ENCODE measurements around the gene RASAL2. TPM values are rescaled to one million over a fixed set of nuclear protein-coding genes. Genes with fewer than 3 reads are reported as not detected.

Gene RASAL2
- 10 to 100 TPM; 16.9 to 27.8 TPM for total RNA-seq
- long read RNA-seq, partial matches to known transcripts = 6 of 10 reads
- long read RNA-seq, other reads (novel, unspliced or antisense) = 4 of 10 reads

DNA sequence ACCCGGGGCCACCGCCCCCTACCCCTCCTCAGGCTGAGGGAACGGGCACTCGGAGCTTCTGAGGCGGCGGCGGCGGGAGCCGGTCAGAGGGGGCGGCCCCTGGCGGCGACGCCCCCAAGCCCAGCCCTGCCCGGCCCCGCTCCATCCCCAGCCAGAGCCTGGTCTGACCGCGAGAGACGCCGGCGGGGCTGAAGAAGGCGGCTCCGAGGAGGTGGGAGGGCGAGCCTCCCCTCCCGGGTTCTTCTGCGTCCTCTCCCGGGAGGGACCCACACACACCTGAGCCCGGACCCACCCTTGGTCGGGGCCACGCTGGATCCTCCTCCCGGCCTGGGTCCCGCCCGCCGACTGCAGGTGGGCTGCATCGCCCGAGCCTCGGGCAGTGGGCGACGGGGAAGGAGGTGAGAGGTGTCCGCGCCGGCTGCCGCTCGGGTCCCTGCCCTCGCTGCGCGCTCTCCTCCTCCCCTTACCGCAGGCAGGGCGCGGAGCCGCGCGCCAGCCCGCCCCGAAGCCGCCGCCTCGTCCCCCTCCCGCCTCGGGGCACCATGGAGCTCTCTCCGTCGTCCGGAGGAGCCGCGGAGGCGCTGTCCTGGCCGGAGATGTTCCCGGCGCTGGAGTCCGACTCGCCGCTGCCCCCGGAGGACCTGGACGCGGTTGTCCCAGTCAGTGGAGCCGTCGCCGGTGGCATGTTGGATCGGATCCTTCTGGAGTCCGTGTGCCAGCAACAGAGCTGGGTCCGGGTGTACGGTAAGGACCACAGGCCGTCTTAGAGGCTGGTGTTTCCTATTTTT, at the start of gene RASAL2:
TSS of gene RASAL2 (plus strand) at position 154 of the 788 bp plus-strand sequence. CDS start at position 543, 389 bp downstream.
- intact Hi-C loops (cut with DNase I) = loop anchor here in 1 of 2 donors (2.0 to 10.0 kb wide), 3 partner anchors 37 to 171 kb away; no protein-coding TSS in a partner anchor
- ATAC-seq (peak; percentile 80 to 87), DNase-seq (peak; percentile 80)

DNA sequence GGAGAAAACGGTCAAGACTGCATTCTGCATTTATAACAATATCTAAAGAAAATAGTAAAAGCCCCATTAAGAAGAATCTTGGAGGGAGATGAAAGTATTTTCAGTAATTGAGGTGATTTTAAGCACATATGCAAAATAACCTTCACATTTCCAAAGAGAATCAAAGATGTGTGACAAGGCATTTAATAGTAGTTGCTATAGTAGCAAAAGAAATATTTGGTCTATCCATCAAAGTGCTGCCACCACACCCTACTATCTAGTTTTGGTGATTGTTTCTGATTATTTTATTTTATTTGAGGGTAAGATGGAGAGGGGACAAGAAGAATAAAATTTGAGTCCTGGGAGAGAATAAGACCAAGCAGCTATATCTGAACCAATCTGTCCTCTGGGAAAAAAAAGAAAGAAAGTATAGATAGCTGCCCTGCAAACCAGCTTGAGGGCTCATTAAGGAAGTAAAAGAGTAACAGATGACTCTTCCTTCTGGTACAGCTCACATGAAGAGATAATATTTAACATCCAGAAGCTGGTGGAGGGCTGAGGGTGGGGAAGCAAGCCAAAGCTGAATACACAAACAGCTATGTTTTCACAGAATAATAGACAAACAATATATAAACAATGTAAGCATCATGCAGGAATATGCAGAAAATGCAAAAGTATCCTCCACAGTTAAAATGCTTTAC, 47.2 kb upstream of the RASAL2 start:
- intact Hi-C loops (cut with DNase I) = no loop called here
- ATAC-seq (no peak), DNase-seq (no peak)

DNA sequence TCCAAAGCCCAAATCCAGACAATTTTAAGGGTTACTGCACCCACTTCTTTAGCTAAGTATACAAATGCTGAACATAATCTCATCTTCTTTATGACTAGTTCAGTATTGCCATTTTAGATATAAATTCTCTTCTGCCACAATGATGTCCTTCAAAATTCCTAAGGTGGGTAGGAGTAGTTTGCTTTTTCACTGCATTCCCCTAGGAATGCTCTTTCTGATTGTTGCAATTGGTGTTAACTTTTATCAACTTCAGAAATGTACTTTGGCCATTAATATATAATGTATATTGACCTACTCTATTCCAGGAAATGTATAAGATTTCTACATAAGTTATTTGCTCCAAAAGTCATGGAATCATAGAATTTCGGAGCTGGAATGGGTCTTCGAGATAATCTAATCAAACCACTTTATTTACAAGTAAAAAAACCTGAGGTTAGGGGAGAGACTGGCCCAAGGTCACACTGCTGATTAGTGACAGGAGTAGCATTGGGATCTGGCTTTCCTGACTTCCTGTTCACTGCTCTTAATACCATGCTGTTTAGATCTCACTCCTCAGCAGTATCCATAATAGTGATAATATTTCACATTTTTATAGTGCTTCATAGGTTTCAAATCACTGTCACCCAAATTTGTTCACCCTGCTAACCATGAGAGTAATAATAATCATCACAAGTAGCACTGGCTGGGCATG, 46.4 kb upstream of the RASAL2 start:
- intact Hi-C loops (cut with DNase I) = no loop called here
- ATAC-seq = no peak
- DNase-seq = no peak

DNA sequence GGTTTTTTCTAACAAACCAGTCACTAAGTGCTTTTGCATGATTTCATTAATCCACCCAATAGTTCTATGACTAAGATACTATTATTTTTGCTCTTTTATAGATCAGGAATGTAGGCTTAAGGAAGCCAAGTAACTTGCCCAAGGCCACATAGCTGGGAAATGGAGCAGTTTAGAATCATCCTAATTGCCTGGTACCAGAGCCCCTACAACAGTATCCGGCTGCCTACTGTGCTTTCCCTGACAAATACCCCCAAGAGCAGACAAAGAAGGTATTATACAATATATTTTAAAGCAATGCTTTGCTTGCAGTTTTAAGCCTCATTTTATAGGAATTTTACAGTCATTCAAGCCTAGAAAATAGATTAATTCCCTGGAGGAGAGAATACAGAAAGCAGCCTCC, 45.5 kb upstream of the RASAL2 start:
- intact Hi-C loops (cut with DNase I) = no loop called here
- ATAC-seq (no peak), DNase-seq (no peak)

DNA sequence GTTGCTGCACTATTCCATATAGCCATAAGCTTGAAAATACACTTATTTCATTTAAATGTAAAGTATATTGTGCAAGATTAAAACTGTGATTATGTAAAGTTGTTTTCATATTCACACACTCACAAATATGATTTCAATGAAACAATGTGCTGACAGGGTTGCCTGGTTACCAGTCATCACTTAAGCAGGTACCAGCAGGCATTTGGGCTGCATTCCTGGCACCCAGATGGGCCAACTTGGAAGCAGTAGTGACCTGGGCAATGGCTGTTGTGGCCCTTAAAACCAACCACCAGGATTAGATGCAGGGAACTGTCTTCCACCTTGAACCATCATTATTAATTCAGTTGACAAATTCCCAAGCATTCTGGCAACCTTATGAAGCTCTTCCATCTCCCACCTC, 45.0 kb upstream of the RASAL2 start:
- DNase-seq (no peak), ATAC-seq (no peak)
- intact Hi-C loops (cut with DNase I) = no loop called here

DNA sequence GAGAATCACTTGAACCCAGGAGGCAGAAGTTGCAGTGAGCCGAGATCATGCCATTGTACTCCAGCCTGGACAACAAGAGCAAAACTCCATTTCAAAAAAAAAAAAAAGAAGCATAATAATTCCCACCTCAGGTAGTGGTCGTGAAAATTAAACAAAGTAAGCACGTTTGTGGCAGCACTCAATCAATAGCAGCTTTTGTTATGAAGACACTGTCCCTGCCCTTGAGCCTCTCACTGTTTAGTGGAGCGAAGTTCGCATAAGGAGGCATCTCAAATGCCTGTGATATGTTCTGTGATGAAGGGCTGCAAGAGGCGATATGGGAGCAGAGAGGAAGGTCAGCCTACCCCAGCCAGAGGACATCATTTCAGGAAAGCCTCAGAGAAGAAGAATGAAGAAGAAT, 43.8 kb upstream of the RASAL2 start:
- intact Hi-C loops (cut with DNase I) = no loop called here
- DNase-seq = no peak
- no peak for ATAC-seq

DNA sequence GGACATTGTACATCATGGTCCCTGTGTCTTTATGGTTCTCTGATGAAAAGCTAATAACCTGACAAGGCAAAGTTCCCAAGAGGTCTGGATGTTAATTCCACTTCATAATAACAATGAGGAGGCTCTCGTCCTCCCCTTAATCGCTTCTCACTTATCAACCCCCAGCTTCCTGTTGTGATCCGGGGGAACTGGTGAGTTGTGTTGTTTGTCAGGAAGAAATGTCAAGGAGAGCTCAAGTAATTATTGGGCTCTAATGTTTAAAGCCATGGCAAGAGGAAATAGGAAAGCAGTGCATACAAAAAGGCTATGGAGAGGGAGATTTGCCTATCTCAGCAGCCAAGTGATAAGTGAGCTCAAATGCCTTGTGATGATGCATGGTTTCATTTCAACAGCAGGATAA, 42.8 kb upstream of the RASAL2 start:
- ATAC-seq (no peak), DNase-seq (no peak)
- intact Hi-C loops (cut with DNase I) = no loop called here

DNA sequence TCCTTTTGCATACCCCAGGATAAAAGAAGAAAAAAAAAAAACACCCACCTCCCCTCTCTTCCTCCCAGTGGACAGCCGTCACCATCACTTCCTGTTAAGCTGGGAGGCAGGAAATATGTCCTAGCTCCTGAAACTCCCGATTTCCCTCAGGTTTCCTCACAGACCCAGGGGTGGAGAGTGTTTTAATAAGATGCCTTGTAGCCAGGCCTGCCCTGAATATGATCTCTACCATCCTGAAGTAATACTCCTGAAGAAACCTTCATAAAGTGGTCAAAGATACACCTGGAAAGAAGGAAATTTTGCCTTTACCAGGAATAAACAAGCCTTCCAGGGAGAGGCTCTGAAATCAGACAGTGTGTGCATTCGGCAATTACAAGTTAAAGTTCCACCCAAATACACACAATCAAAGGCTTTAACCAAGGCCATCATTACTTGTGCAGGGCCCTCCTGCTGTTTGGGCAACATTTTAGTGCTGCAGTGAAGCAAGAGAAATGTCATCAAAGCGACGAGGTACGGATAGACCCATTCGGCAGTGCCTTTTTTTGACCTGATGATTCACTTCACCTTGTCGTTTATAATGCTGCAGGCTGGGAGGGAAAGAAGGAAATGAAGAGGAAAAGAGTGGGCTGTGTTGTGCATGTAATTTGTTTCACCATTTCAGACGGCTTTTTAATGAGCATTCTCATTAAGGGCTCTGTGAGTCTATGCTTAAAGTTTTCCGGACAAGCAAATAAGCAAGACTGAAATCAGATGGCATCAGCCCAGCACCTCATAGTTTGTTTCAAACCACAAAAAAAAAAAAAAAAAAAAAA, 41.0 kb upstream of the RASAL2 start:
- no peak for DNase-seq
- intact Hi-C loops (cut with DNase I) = no loop called here
- ATAC-seq = no peak

DNA sequence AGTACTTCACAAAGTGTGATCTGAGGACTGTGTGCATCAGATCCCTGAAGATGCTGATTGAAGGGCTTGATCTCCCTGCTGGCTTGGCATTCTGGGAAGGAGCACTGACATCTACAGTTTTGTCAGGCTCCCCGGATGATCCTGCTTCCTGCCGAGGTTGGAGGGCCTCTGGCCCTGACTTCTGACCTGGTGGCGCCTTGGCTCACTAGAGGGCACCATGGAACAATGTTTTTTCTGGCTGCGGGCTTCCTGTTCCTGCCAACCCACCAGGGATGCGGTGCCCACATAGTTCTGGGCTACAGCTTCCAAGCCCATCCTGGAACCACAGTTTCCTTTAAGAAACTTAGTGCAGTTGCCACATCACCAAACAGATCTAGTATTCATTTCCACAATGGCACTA, 38.8 kb upstream of the RASAL2 start:
- DNase-seq (peak; percentile 50), ATAC-seq (peak in 1 of 2 donors; percentile 52)
- intact Hi-C loops (cut with DNase I) = loop anchor here in 1 of 2 donors (5.0 kb wide), 1 partner anchor 37 kb away; the partner anchor contains the start of gene RASAL2

DNA sequence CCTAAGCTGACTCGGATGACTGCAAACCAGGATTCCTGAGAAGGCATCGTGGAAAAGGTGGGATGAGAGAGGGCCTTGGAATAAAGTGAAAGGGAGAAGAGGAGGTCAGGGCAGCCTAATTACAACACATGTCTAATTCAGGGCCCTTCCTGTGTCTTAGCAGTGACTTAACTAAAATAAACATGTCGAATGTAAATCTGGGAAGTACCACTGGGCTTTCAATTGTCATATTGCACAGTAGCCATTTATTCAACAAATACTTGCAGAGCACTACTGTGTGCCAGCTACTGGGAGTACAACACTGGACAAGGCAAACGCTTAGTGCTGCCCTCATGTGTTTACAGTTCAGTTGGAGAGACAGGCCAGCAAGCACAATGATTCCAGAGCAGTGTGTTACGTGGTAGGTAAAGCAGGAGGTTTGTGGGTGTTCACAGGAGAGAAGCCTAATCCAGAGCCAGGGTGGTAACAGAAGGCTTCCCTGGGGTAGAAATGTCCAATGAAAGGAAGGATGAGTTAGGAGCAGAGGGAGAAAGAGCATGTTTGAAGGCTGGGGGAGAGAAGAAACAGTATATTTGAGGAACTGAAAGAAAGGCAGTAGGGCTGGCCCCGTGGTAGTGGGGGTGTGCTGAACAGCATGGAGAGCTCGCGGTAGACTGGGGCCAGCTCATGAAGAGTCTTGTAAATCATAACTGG, 38.0 kb upstream of the RASAL2 start:
- DNase-seq (no peak), ATAC-seq (peak; percentile 16 to 63)
- intact Hi-C loops (cut with DNase I) = loop anchor here in 1 of 2 donors (5.0 kb wide), 1 partner anchor 36 kb away; the partner anchor contains the start of gene RASAL2

DNA sequence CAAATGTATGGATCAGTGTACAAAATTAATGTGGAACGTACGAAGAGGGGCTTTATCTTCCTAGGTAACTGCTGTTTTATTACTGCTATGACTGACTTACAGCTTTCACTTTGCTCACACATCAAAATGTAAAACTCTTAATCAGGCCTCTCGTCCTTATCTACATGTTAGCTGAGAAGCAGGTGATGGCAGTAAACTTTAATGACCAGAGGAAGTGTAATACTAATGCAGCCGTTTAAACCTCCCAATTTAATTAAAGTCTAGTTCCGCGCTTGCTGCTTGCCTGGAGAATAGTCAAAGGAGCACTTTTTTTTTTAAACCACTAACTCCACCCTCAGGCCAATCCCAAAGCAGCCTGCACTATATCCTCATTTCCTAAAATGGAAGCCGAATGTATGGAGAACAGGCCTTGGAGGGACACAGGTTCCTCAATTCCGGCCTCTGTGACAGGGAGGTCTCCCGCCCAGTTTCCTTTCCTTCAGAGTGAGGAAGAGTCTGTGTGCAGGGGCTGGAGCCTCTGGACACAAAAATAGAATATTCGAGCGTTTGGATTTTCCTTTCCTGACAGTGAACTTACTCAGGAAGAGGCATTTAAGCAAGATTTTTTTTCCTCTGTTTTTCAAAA, 36.7 kb upstream of the RASAL2 start:
- no peak for DNase-seq
- intact Hi-C loops (cut with DNase I) = loop anchor here in 1 of 2 donors (5.0 kb wide), 1 partner anchor 35 kb away; the partner anchor contains the start of gene RASAL2
- ATAC-seq = peak in 1 of 2 donors; percentile 50

DNA sequence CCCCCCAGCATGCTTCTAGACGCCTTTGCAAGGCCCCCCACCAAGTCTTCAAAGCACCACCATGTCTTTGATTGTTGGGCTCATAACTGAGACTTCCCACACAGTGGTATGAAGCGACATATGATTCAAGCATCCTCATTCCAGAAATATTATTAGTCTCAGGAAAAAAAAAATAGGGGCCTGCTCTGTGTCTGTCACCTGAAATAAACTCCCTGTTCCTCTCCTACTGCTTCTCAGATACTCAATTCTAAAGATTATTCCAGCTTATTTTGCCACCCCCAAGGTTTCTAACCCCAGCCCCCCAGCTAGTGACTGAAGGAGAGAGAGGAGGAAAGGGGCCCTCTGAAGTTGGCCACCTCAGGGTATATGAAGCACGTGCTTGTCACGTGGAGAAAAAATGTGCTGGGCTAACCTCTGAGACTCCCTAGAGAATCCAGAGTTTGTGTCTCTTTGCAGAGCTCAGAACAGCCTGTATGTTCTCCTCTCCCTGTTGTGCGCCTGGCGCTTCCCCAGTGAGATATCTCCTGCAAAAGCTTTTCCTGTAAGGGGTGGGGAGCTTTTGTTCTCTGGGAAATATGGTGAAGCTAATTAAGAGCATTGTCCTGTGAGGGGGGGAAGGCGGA, 35.9 kb upstream of the RASAL2 start:
- intact Hi-C loops (cut with DNase I) = loop anchor here in 1 of 2 donors (5.0 kb wide), 1 partner anchor 34 kb away; the partner anchor contains the start of gene RASAL2
- ATAC-seq (peak; percentile 73 to 79), DNase-seq (peak; percentile 84)

DNA sequence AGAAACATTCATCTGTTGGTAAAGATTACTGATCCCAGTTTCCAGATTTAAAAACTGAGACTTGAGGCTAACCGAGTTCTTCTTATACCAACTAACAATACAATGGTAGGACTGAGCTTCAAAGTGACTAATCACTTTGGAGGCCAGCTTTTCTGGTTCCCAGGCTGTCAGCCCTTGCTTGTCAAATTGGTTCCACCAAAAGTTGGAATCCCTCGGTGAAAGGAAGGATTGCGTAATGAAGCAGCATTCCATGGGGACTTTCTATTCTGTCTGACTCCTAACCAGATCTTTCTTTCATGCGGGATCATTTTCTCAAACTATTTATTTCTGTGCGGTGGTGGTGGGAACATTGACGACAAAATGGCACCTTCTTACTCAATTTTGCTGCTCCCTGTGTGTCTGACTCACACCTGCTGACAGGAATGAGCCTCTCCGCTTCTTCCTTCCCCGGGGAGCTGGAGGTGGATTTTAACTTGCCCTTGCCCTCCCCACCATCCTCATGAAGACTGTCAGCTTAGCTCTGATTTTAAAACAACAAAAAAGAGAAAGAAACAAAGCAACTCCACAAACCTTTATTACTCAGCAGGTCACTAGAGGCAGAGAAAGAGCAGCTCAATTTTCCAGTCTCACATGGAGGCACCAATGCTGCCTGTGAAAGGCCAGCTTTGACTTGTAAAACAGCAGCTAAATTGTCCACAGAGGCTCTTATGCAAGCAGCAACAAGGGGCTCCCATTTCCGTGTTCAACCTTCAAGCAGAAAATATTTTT, 32.9 kb upstream of the RASAL2 start:
- intact Hi-C loops (cut with DNase I) = no loop called here
- DNase-seq = no peak
- peak; percentile 11 to 32 for ATAC-seq

DNA sequence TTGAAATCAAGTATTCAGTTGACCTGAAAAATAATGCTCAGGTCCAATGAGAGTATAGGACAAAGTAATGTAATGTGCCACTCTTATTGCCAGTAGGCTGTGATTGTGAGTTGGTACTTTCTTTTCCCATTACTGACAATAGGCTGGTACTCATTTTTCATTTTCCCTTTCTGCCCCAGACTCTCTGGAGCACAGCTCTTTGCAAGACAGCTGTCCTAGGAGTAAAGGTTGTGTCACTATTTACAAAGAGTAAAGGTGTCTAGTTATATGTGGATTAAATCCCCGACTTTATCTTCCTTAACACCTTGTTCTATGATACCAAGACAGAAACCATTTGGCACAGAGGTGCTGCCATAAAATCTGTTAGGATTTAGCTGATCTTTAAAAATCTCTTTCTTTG, 32.3 kb upstream of the RASAL2 start:
- no peak for DNase-seq
- intact Hi-C loops (cut with DNase I) = no loop called here
- ATAC-seq = no peak

DNA sequence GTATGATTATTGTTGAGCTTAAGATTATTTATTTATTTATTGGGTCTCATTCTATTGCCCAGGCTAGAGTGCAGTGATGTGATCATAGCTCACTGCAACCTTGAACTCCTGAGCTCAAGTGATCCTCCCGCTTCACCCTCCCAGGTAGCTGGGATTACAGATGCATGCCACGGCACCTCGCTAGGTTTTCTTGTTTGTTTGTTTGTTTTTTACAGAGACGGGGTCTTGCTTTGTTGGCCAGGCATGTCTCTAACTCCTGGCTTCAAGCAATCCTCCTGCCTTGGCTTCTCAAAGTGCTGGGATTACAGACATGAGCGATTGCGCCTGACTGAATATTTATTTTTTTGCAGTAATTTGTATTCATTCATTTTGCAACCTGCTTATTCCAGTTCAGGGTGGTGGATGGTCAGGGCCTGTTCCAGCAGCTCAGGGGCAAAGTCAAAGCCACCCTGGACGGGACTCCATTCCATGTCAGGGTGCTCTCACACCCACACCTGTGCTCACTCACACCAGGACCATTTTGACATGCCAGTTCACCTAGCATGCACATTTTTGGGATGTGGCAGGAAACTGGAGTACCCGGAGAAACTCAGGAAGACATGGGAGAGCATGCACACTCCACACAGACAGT, 29.6 kb upstream of the RASAL2 start:
- intact Hi-C loops (cut with DNase I) = no loop called here
- no peak for ATAC-seq
- DNase-seq = no peak

DNA sequence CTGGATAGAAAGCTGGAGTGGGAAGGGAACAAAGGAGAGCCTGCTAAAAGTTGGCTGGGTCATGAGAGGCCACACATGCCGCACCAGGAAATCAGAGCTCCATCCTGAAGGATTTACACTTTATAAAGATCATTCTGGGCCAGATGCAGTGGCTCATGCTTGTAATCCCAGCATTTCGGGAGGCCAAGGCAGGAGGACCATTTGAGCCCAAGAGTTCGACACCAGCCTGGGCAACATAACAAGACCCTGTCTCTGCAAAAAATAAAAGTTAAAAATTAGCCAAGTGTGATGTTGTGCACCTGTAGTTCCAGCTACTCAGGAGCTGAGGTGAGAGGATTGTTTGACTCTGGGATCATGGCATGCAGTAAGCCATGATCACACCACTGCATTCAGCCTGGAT, 28.7 kb upstream of the RASAL2 start:
- no peak for DNase-seq
- no peak for ATAC-seq
- intact Hi-C loops (cut with DNase I) = no loop called here

Data from left cardiac atrium (tissue), 4 donors.